ENCODE measurements around the gene DCAF15. TPM values are rescaled to one million over a fixed set of nuclear protein-coding genes. Genes with fewer than 3 reads are reported as not detected.

DCAF15 gene
- total RNA-seq, 3 donors from 2014 or later (not counting 1 experiment from before 2014, with no cell fraction given) = 121 to 149 (median 124) TPM

GRCh38 chr19:13998426-13998825 is 46.1 kb downstream of the DCAF15 start:
- TF ChIP-seq CTCF (IDR thresholded peaks at IDR 0.05) = no peak
- Mint-ChIP-seq H3K4me1 (peaks cover 15 to 22% of the 10 kb centered on the region in 2 donors), H3K27me3 (ENCODE audit: low read depth in 2 of 2) (no peaks in the 10 kb centered on the region), H3K4me3 (no peak overlapping the region), H3K36me3 (no peaks in the 10 kb centered on the region), H3K27ac (peak overlapping the region in 1 of 2 donors; percentile 33), H3K9me3 (no peaks in the 10 kb centered on the region)
- intact Hi-C loops (cut with micrococcal nuclease) = no loop called here
- ATAC-seq (no peak), DNase-seq (no peak)
- WGBS (ENCODE audit: insufficient coverage) = 100% methylated on average over 1 of the region's 1 CpG
- Histone ChIP-seq H3K36me3 (ENCODE audit: control insufficient read depth, insufficient read depth, low read length) (peaks cover 2% of the 10 kb centered on the region), H3K4me3 (ENCODE audit: low read length) (no peak overlapping the region), H3K27ac (ENCODE audit: low read length) (no peak overlapping the region), H3K27me3 (ENCODE audit: control insufficient read depth, insufficient read depth, low read length) (no peaks in the 10 kb centered on the region), H3K9me3 (ENCODE audit: control insufficient read depth, insufficient read depth, low read length) (peaks cover 9% of the 10 kb centered on the region), H3K4me1 (ENCODE audit: control insufficient read depth, insufficient read depth, low read length) (peaks cover 31% of the 10 kb centered on the region)

- 97% methylated on average over 3 of the region's 3 CpGs for WGBS (ENCODE audit: insufficient coverage)
- H3K27me3 Mint-ChIP-seq (ENCODE audit: low read depth in 2 of 2) = no peaks in the 10 kb centered on the region
- H3K36me3 Mint-ChIP-seq = no peaks in the 10 kb centered on the region
- Histone ChIP-seq H3K27ac (ENCODE audit: low read length) (no peak overlapping the region), H3K9me3 (ENCODE audit: control insufficient read depth, insufficient read depth, low read length) (peaks cover 9% of the 10 kb centered on the region), H3K4me1 (ENCODE audit: control insufficient read depth, insufficient read depth, low read length) (peaks cover 37% of the 10 kb centered on the region), H3K36me3 (ENCODE audit: control insufficient read depth, insufficient read depth, low read length) (peaks cover 2% of the 10 kb centered on the region), H3K27me3 (ENCODE audit: control insufficient read depth, insufficient read depth, low read length) (no peaks in the 10 kb centered on the region), H3K4me3 (ENCODE audit: low read length) (no peak overlapping the region)
- intact Hi-C loops (cut with micrococcal nuclease) = no loop called here
- TF ChIP-seq CTCF (IDR thresholded peaks at IDR 0.05) = no peak
- peaks cover 16 to 25% of the 10 kb centered on the region in 2 donors for H3K4me1 Mint-ChIP-seq
- peak overlapping the region in 1 of 2 donors; percentile 33 for H3K27ac Mint-ChIP-seq
- no peak for DNase-seq
- no peak overlapping the region for H3K4me3 Mint-ChIP-seq
- no peaks in the 10 kb centered on the region for H3K9me3 Mint-ChIP-seq
- ATAC-seq = no peak
Measured at GRCh38 chr19:13999085-13999484, 46.8 kb downstream of the DCAF15 start.

- H3K4me1 Mint-ChIP-seq = peaks cover 28 to 37% of the 10 kb centered on the region in 2 donors
- 83% methylated on average over 13 of the region's 13 CpGs for WGBS (ENCODE audit: insufficient coverage)
Measured at GRCh38 chr19:14000691-14001375, 48.5 kb downstream of the DCAF15 start.

More at GRCh38 chr19:14000691-14001375, 48.5 kb downstream of the DCAF15 start:
- no peaks in the 10 kb centered on the region for H3K27me3 Mint-ChIP-seq (ENCODE audit: low read depth in 2 of 2)
- peaks cover 9% of the 10 kb centered on the region for H3K9me3 ChIP-seq (ENCODE audit: control insufficient read depth, insufficient read depth, low read length)
- H3K9me3 Mint-ChIP-seq = no peaks in the 10 kb centered on the region
- no peak overlapping the region for H3K27ac ChIP-seq (ENCODE audit: low read length)
- H3K4me3 Mint-ChIP-seq = no peak overlapping the region
- H3K27ac Mint-ChIP-seq = peak overlapping the region; percentile 99
- no peak for DNase-seq
- H3K36me3 ChIP-seq (ENCODE audit: control insufficient read depth, insufficient read depth, low read length) = no peaks in the 10 kb centered on the region
- TF ChIP-seq CTCF (IDR thresholded peaks at IDR 0.05) = no peak
- intact Hi-C loops (cut with micrococcal nuclease) = no loop called here
- ATAC-seq = no peak
- no peaks in the 10 kb centered on the region for H3K27me3 ChIP-seq (ENCODE audit: control insufficient read depth, insufficient read depth, low read length)
- H3K4me1 ChIP-seq (ENCODE audit: control insufficient read depth, insufficient read depth, low read length) = peaks cover 53% of the 10 kb centered on the region
- no peak overlapping the region for H3K4me3 ChIP-seq (ENCODE audit: low read length)
- no peaks in the 10 kb centered on the region for H3K36me3 Mint-ChIP-seq
